Panc1 (cell line): ENCODE measurements around the gene GRIK4.

Experiments used
- CTCF ChIP-seq: fragments of 450-650 bp; IDR thresholded peaks from 2 replicates; pipeline ENCODE4 v1.5.1; 2017; ENCODE audit warnings: mild to moderate bottlenecking
- POLR2AphosphoS5 ChIP-seq: IDR thresholded peaks from 2 replicates; pipeline ENCODE4 v1.6.1; 2012; ENCODE audit warnings: mild to moderate bottlenecking, low read depth, low read length, moderate library complexity
- REST ChIP-seq, 2 experiments: IDR thresholded peaks; 2 replicates each; pipeline ENCODE4 v1.6.1; 2011 to 2012; ENCODE audit warnings: low read depth in 2 of 2, control low read depth in 1 of 2, low read length in 1 of 2, mild to moderate bottlenecking in 1 of 2, moderate library complexity in 1 of 2; ENCODE audit not compliant: insufficient read depth in 1 of 2
- SIN3A ChIP-seq: IDR thresholded peaks from 2 replicates; pipeline ENCODE4 v1.6.1; 2012; ENCODE audit warnings: low read depth, mild to moderate bottlenecking, low read length, moderate library complexity, borderline replicate concordance; ENCODE audit not compliant: insufficient read depth
- TCF7L2 ChIP-seq: IDR thresholded peaks from 2 replicates; pipeline ENCODE4 v1.6.1; 2011; ENCODE audit warnings: mild to moderate bottlenecking, low read depth, low read length, inconsistent platforms

DNA sequence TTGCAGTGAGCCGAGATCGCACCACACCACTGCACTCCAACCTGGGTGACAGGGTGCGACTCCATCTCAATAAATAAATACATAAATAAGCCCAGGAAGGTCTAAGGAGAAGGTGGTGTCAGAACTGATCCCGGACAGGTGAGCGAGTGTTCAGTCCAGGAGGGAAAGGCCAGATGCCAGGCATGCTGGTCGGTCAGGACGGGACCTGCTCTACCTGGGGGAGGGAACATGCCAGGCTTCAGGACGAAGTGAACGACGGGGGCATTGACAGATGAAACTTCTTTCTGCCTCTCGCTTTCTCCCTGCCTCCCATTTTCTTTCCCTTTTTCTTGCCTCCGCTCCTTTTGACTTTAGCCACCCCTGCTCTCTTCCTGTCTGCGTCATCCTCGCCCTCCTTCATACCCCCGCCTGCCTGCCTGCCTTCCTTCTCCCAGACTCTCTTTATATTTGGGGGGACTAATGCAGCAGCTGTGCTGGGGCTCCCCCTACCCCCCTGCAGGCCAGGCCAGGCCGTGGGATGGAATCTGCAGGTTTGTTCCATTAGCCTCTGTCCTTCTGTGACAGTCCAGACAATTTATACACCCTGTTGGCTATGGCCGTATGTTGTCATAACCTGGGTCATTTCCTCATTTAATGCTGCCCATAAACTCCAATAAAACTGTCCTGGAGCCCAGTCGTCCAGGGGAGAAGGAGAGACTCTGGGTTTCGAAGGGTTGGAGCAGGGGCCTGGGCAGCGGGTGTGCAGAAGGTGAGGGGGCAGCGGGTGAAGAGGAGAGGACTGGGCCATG lies 303.2 kb downstream of the GRIK4 start:
- TF ChIP-seq CTCF: no peak
- no peak for TF ChIP-seq REST (IDR thresholded peaks at IDR 0.05; ENCODE audit: insufficient read depth in 1 of 2, low read depth in 2 of 2, low read length in 1 of 2)
- TF ChIP-seq POLR2AphosphoS5: no peak
- no peak for TF ChIP-seq SIN3A
- no peak for TF ChIP-seq TCF7L2
